ENCODE results near the gene GAL.
A peak's percentile ranks its signal among the peaks of the same experiment; 100 is the strongest.
"Not testable (repeated sequence)": the region's sequence is repeated elsewhere in the genome, so short reads cannot be mapped to it uniquely, and the experiment has no call there.

The GAL gene, protein sequence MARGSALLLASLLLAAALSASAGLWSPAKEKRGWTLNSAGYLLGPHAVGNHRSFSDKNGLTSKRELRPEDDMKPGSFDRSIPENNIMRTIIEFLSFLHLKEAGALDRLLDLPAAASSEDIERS

DNA sequence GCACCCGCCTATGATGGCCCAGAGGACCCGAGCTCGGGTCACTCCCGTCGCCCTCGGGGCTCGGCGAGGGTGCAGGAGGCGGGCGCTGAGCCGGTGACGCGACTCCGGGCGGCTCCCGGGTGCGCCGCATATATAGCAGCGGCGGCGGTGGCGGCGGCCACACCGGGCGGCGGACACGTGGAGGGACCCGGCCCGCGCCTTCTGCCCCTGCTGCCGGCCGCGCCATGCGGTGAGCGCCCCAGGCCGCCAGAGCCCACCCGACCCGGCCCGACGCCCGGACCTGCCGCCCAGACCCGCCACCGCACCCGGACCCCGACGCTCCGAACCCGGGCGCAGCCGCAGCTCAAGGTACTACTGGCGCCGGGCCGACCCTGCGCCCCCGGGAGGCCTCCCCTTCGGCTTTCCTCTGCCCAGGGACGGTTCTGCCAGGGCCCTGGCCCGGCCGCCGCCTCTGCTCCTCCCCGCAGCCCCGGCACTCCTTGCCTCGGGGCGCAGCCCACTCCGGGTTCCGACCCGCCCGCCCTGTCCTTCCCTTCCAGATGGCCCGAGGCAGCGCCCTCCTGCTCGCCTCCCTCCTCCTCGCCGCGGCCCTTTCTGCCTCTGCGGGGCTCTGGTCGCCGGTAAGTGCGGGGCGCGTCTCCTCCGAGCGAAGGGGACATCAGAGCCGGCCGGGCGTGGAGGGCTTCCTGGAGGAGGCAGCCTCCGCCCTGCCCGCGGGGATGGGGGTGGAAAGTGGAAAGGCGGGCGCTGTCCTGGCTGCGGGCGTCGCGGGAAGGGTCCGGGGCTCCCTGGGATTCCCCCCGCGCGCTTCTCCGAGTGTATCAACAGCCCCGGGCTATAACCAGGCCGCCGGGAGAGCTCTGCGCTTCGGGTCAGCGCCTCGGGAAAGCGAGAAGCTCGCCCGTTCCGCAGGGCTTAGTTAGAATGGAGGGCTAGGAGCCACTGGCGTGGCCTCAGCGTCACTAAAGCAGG, at the start of gene GAL:
GAL (plus strand) TSS at position 160 of the 972 bp plus-strand sequence; CDS start at position 540, 380 bp downstream.
- TF ChIP-seq, protein P1, sequence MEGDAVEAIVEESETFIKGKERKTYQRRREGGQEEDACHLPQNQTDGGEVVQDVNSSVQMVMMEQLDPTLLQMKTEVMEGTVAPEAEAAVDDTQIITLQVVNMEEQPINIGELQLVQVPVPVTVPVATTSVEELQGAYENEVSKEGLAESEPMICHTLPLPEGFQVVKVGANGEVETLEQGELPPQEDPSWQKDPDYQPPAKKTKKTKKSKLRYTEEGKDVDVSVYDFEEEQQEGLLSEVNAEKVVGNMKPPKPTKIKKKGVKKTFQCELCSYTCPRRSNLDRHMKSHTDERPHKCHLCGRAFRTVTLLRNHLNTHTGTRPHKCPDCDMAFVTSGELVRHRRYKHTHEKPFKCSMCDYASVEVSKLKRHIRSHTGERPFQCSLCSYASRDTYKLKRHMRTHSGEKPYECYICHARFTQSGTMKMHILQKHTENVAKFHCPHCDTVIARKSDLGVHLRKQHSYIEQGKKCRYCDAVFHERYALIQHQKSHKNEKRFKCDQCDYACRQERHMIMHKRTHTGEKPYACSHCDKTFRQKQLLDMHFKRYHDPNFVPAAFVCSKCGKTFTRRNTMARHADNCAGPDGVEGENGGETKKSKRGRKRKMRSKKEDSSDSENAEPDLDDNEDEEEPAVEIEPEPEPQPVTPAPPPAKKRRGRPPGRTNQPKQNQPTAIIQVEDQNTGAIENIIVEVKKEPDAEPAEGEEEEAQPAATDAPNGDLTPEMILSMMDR (IDR thresholded peaks at IDR 0.05; ENCODE audit: low read length, missing control alignments) = no peak
- peak within 1 kb of the TSS; percentile 12 for H3K4me3 ChIP-seq (replicated peaks; ENCODE audit: low read depth, low read length)
- DNase-seq (ENCODE audit: low read depth) = no peak

DNA sequence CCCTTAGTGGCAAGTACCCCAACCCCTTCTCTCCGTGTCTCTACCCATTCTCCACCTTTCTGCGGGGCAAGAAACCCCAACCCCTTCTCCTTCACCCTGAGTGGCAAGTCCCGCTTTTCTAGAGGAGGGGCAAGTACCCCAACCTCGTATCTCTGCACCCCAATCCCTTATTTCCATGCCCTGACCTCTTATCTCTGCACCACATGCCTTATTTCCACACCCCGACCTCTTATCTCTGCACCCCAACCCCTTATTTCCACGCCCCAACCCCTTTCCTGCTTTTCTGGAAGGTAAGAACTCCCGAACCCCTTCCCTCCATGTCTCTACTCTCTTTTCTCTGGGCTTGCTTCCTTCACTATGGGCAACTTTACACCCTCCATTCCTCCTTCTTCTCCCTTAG, 49.7 kb upstream of the GAL start:
- DNase-seq (ENCODE audit: low read depth); H3K4me3 ChIP-seq (replicated peaks; ENCODE audit: low read depth, low read length): not testable (repeated sequence)

DNA sequence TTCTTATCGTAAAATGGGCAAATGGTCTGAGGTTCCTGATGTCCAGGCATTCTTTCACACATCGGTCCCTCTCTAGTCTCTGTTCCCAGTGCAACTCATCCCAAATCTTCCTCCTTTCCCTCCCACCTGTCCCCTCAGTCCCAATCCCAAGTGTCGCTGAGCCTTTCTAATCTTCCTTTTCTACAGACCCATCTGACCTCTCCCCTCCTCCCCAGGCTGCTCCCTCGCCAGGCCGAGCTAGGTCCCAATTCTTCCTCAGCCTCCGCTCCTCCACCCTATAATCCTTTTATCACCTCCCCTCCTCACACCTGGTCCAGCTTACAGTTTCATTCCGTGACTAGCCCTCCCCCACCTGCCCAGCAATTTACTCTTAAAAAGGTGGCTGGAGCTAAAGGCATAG, 49.2 kb upstream of the GAL start:
- DNase-seq (ENCODE audit: low read depth); H3K4me3 ChIP-seq (replicated peaks; ENCODE audit: low read depth, low read length): not testable (repeated sequence)

DNA sequence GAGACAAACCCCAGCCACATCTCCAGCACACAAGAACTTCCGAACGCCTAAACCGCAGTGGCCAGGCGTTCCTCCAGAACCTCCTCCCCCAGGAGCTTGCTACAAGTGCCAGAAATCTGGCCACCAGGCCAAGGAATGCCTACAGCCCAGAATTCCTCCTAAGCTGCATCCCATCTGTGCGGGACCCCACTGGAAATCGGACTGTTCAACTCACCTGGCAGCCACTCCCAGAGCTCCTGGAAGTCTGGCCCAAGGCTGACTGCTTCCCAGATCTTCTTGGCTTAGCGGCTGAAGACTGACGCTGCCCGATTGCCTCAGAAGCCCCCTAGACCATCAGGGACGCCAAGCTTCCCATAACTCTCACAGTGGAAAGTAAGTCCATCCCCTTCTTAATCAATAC, 48.5 kb upstream of the GAL start:
- not testable (repeated sequence) for DNase-seq (ENCODE audit: low read depth); H3K4me3 ChIP-seq (replicated peaks; ENCODE audit: low read depth, low read length)

DNA sequence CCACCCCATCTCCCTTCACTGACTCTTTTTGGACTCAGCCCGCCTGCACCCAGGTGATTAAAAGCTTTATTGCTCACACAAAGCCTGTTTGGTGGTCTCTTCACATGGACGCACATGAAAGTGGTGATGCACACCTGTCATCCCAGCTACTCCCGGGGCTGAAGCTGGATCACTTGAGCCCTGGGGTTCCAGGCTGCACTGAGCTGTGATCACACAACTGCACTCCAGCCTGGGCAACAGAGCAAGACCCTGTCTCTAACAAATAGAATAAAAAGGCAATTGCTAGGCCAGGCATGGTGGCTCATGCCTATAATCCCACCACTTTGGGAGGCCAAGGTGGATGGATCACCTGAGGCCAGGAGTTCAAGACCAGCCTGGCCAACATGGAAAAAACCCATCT, 45.0 kb upstream of the GAL start:
- not testable (repeated sequence) for H3K4me3 ChIP-seq (replicated peaks; ENCODE audit: low read depth, low read length); DNase-seq (ENCODE audit: low read depth)

DNA sequence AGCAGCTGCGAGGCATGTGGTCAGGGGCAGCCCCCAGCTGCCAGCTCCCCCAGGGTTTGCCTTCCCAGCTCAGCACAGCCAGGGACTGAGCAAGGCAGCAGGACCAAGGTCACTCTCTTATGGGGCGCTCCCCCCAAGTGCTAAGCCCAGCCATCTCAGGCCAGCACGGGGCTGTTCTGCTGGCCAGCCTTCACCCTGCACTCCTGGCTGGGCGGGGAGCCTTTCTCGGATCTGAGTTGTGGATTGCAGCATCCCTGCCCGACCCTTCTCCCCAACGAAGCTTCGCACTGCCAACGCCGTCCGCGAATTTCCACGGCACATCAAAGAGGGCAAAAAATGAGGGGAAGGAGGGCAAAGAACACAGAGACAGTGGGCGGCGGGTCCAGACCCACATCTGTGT, 42.5 kb upstream of the GAL start:
- DNase-seq (ENCODE audit: low read depth) = no peak
- H3K4me3 ChIP-seq (replicated peaks; ENCODE audit: low read depth, low read length) = no peak overlapping the region
- TF ChIP-seq, protein P1 (IDR thresholded peaks at IDR 0.05; ENCODE audit: low read length, missing control alignments) = no peak

DNA sequence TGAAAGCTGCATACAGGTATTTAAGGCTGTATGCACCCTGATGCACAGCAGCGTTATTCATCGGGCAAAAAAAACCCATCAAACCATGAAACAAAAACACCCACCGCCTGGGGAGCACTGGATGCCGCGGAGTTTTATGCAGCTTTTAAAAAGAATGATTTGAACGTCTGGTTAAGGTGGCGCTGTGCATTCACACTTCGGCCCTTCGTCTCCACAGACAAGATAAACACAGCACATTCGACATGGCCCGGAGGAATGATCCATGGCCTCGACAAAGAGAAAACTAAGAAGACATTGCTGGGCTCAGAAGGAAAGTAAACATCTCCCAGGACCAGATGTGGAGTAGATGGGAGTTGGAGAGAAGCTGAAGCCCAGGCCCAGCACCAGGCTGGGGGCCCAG, 40.8 kb upstream of the GAL start:
- TF ChIP-seq, protein P1 (IDR thresholded peaks at IDR 0.05; ENCODE audit: low read length, missing control alignments) = peak; percentile 15
- H3K4me3 ChIP-seq (replicated peaks; ENCODE audit: low read depth, low read length) = no peak overlapping the region
- peak; percentile 36 for DNase-seq (ENCODE audit: low read depth)

DNA sequence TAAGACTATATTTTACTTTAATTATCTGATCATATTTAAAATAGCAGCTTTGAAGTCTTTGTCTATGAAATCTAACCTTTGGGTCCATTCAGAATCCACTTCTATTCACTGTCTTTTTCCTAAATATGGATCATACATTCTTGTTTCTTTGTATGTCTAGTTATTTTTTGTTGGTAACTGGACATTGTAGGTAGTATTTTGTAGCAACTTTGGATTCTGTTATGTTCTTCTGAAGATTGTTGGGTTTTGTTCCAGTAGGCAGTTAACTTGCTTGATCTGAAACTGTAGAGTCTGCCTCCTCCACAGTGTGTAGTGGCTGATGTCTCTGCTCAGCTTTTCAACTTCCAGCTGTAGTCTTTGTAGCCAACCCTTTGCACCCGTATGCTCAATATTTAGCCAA, 37.5 kb upstream of the GAL start:
- no peak for DNase-seq (ENCODE audit: low read depth)
- no peak overlapping the region for H3K4me3 ChIP-seq (replicated peaks; ENCODE audit: low read depth, low read length)
- TF ChIP-seq, protein P1 (IDR thresholded peaks at IDR 0.05; ENCODE audit: low read length, missing control alignments) = no peak
